GM12878 (cell line): ENCODE results near the gene RNF31. TPM values are rescaled to one million over a fixed set of nuclear protein-coding genes. Genes with fewer than 3 reads are reported as not detected.
"Not testable (repeated sequence)": the region's sequence is repeated elsewhere in the genome, so short reads cannot be mapped to it uniquely, and the experiment has no call there.

Source experiments
- ATAC-seq: fragments of 200-7000 bp; cut with Tn5 transposase; 3 replicates; pipeline ENCODE4 v1.9.1; 2020; ENCODE audit warnings: mild to moderate bottlenecking, moderate library complexity
- BruUV-seq: library from RNA; stranded (reverse); fragments of 400-500 nt; replicated peaks from 2 replicates; lab custom pipeline; 2021; lab: Mats Ljungman, UMichigan
- CTCF ChIA-PET: fragments of 300-600 bp; sonication (Branson Sonifier 250); formaldehyde crosslinking; extraction: SDS; loops from one replicate; lab custom pipeline; 2021; ENCODE audit warnings: inconsistent platforms; lab: Yijun Ruan, JAX
- POLR2A ChIA-PET: fragments of 350-600 bp; formaldehyde crosslinking; extraction: SDS; loops from one replicate; lab custom pipeline; 2021; ENCODE audit warnings: inconsistent platforms; lab: Charles Lee
- RAD21 ChIA-PET: fragments of 300-600 bp; sonication (Branson Sonifier 250); formaldehyde crosslinking; loops from one replicate; lab custom pipeline; 2023; ENCODE audit warnings: antibody characterized with exemption; ENCODE audit not compliant: unreplicated experiment; lab: Charles Lee
- SMC1A ChIA-PET: fragments of 300-600 bp; sonication (Branson Sonifier 250); formaldehyde crosslinking; loops from one replicate; lab custom pipeline; 2023; ENCODE audit not compliant: unreplicated experiment, uncharacterized antibody; lab: Charles Lee
- DNase-seq: peaks from one replicate; pipeline ENCODE4 v3.0.0-alpha.2; 2011; ENCODE audit warnings: low read depth, low spot score
- FAIRE-seq: peaks from 3 replicates; lab custom pipeline; 2011; peaks lifted over from hg19 to GRCh38; lab: Jason Lieb, UNC
- H2AFZ ChIP-seq: 2 replicates; pipeline ENCODE4 v1.6.0; 2011; ENCODE audit warnings: low read depth, low read length, control low read depth; ENCODE audit not compliant: control insufficient read depth
- H3K27ac ChIP-seq: 2 replicates; pipeline ENCODE4 v1.5.1; 2011; ENCODE audit warnings: control low read depth; ENCODE audit not compliant: control insufficient read depth, insufficient read depth
- H3K27me3 ChIP-seq, 2 experiments: replicated peaks in 1 of 2; 2 replicates each; pipeline versions ENCODE4 v1.6.0 to v1.6.1; 2011; ENCODE audit warnings: low read length in 1 of 2; ENCODE audit not compliant: control insufficient read depth in 2 of 2, insufficient read depth in 2 of 2
- H3K36me3 ChIP-seq, 2 experiments: 2 replicates each; pipeline ENCODE4 v1.5.1; 2011; ENCODE audit warnings: low read length in 1 of 2; ENCODE audit not compliant: control insufficient read depth in 2 of 2, insufficient read depth in 2 of 2
- H3K4me1 ChIP-seq: 2 replicates; pipeline ENCODE4 v1.6.1; 2011; ENCODE audit warnings: mild to moderate bottlenecking, low read length, moderate library complexity, mixed read lengths; ENCODE audit not compliant: control insufficient read depth, insufficient read depth
- H3K4me2 ChIP-seq: 2 replicates; pipeline ENCODE4 v1.6.0; 2011; ENCODE audit warnings: control low read depth; ENCODE audit not compliant: control insufficient read depth, insufficient read depth
- H3K4me3 ChIP-seq: fragments of 200-600 bp; sonication (generic); 2 replicates; pipeline ENCODE4 v1.5.1; 2016
- H3K79me2 ChIP-seq: 2 replicates; pipeline ENCODE4 v1.6.0; 2011; ENCODE audit warnings: low read length; ENCODE audit not compliant: control insufficient read depth, insufficient read depth
- H3K9ac ChIP-seq: 2 replicates; pipeline ENCODE4 v1.8.0; 2011; ENCODE audit warnings: low read length, control low read depth, mixed read lengths; ENCODE audit not compliant: control insufficient read depth, insufficient read depth
- H3K9me3 ChIP-seq: replicated peaks from 3 replicates; pipeline ENCODE4 v1.5.1; 2011; ENCODE audit warnings: mild to moderate bottlenecking, low read length; ENCODE audit not compliant: control insufficient read depth, insufficient read depth
- H4K20me1 ChIP-seq: 2 replicates; pipeline ENCODE4 v1.6.0; 2011; ENCODE audit not compliant: control insufficient read depth, insufficient read depth
- ASH2L ChIP-seq: fragments of 300-600, 200-600 bp; sonication (generic); IDR thresholded peaks from 2 replicates; pipeline ENCODE4 v1.6.1; 2017; ENCODE audit warnings: low read depth, mild to moderate bottlenecking, borderline replicate concordance
- MEF2A ChIP-seq: IDR thresholded peaks from 2 replicates; pipeline ENCODE4 v1.6.1; 2011; ENCODE audit warnings: low read depth, mild to moderate bottlenecking, low read length, moderate library complexity; ENCODE audit not compliant: insufficient read depth
- MLLT1 ChIP-seq: fragments of 450-650 bp; IDR thresholded peaks from 2 replicates; pipeline ENCODE4 v1.6.1; 2016; ENCODE audit warnings: mild to moderate bottlenecking
- SIN3A ChIP-seq: IDR thresholded peaks from 2 replicates; pipeline ENCODE4 v1.6.1; 2012; ENCODE audit warnings: low read depth, low read length, improper control_type of control experiment
- SMAD1 ChIP-seq: fragments of 450-650 bp; IDR thresholded peaks from 2 replicates; pipeline ENCODE4 v1.6.1; 2018; ENCODE audit warnings: mild to moderate bottlenecking, low read depth; ENCODE audit not compliant: partially characterized antibody
- TCF3 ChIP-seq: IDR thresholded peaks from 2 replicates; pipeline ENCODE4 v1.6.1; 2012; ENCODE audit warnings: low read depth, mild to moderate bottlenecking, low read length, borderline replicate concordance; ENCODE audit not compliant: insufficient read depth
- ZNF384 ChIP-seq: IDR thresholded peaks from 2 replicates; pipeline ENCODE4 v1.6.1; 2012; ENCODE audit warnings: low read depth, mild to moderate bottlenecking, low read length, improper control_type of control experiment, borderline replicate concordance
- ZSCAN29 ChIP-seq: fragments of 450-650 bp; IDR thresholded peaks from 2 replicates; pipeline ENCODE4 v1.6.1; 2017; ENCODE audit warnings: mild to moderate bottlenecking, moderate library complexity
- WGBS: methylation state at CpG from one replicate; pipeline ENCODE4 v1.1.6; 2016; ENCODE audit warnings: low lambda C conversion rate; ENCODE audit not compliant: insufficient replicate concordance, insufficient coverage; ENCODE audit errors: missing lambda C conversion rate; 5-methylcytosine and 5-hydroxymethylcytosine counted together
- in situ Hi-C: fragments of 300-500 bp; cut with MboI; formaldehyde crosslinking; loops from 9 replicates; pipeline ENCODE4 v1.14.3; 2018; ENCODE audit warnings: mixed read lengths
- intact Hi-C: fragments of 100-400 bp; cut with micrococcal nuclease; formaldehyde crosslinking; loops from one replicate; pipeline ENCODE4 v1.14.2; 2022; ENCODE audit not compliant: unreplicated experiment
- polyA plus RNA-seq, 11 experiments: library from polyadenylated mRNA; depleted of rRNA in 4 of 11; unstranded in 6 of 11; stranded (reverse) in 5 of 11; fragments of >200 nt; fragmentation: Nextera tagmentation in 4 of 11; fragmentation: Illumina TruSeq in 1 of 11; extraction: Ambion mirVana in 4 of 11; extraction: Trizol in 1 of 11; gene quantifications; 1 replicate in 1 of 11; 2 replicates in 10 of 11; pipeline versions ENCODE4 v1.2.1 to v1.2.3, GENCODE V29; 2011 to 2016; ENCODE audit warnings: inconsistent platforms in 2 of 11, missing spikeins in 2 of 11, low read depth in 1 of 11
- total RNA-seq, 4 experiments: library from RNA; depleted of rRNA in 3 of 4; stranded (reverse); fragments of >200 nt in 3 of 4; fragmentation: Illumina TruSeq in 1 of 4; extraction: Trizol in 1 of 4; gene quantifications; 2 replicates each; pipeline versions ENCODE4 v1.2.1 to v1.2.3, GENCODE V29; 2013 to 2021

RNF31 gene
- total and polyA plus RNA-seq, 10 of the 15 experiments (the other 5 are each of a cell fraction or from before 2014, with no cell fraction given): 8.5 to 92.7 (median 52.0) TPM

DNA sequence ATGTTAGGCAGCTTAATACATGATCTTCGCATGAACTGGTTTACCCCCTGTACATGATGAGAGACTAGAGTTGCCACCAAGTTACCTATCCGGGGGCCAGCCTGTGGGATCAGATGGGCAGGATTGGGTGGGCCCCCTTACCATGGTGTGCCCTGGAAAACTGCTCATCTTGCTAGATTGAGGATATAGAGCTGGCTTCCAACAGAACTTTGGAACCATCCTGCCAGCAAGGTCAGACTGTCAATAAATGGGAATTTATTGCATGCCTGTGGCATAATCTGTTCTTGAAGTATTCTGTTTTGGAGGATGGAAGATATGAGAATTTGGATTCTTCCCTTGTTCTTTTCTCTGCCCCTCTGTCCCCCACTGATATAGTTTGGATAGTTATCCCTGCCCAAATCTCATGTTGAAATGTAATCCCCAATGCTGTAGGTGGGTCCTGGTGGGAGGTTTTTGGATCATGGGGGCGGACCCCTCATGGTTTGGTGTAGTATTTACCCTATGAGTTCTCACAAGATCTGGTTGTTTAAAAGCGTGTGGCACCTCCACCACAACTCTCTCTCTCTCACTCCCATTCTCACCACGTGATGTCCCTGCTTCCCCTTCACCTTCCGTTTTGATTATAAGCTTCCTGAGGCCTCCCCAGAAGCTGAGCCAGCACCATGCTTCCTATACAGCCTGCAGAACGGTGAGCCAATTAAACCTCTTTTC lies 51.7 kb downstream of the RNF31 start:
- H3K4me2 ChIP-seq: peak overlapping the region; percentile 36
- ChIA-PET RAD21 (no interaction called here), CTCF (interaction anchor here (1.4 to 1.5 kb wide), 2 partner anchors 17 to 109 kb away, joined by 4 to 6 read pairs; partner anchors contain the start of genes CIDEB and MDP1), SMC1A (interaction anchor here (0.7 to 1.1 kb wide), 2 partner anchors 11 to 22 kb away, joined by 3 read pairs; no protein-coding TSS in a partner anchor), POLR2A (interaction anchor here (0.6 to 1.9 kb wide), 9 partner anchors 10 to 221 kb away, joined by 3 to 11 read pairs (median 4); partner anchors contain the start of gene IRF9)
- no peak overlapping the region for H3K4me3 ChIP-seq
- H3K4me1 ChIP-seq: peaks cover 15% of the 10 kb centered on the region
- ATAC-seq (no peak), DNase-seq (no peak), FAIRE-seq (no peak)
- H3K79me2 ChIP-seq: peaks cover 44% of the 10 kb centered on the region
- peaks cover 5% of the 10 kb centered on the region for H3K9me3 ChIP-seq
- H4K20me1 ChIP-seq: no peaks in the 10 kb centered on the region
- no peak for TF ChIP-seq ZSCAN29
- TF ChIP-seq ASH2L: no peak
- TF ChIP-seq ZNF384: no peak
- TF ChIP-seq MEF2A: no peak
- TF ChIP-seq TCF3: no peak
- TF ChIP-seq SMAD1: no peak
- TF ChIP-seq SIN3A: no peak
- TF ChIP-seq MLLT1: 0 out of 2 replicates have a peak, but pooled peaks have one; percentile 49
- in situ Hi-C loops: no loop called here
- BruUV-seq: no TSS peak
- intact Hi-C loops: no loop called here
- no peaks in the 10 kb centered on the region; a peak in 1 of 4 replicates for H3K36me3 ChIP-seq
- no peak overlapping the region for H2AFZ ChIP-seq
- H3K27me3 ChIP-seq: no peaks in the 10 kb centered on the region
- no peak overlapping the region for H3K9ac ChIP-seq
- WGBS: 64% methylated on average over 7 of the region's 7 CpGs
- H3K27ac ChIP-seq: no peak overlapping the region; the same call in 1 of the 2 replicates

DNA sequence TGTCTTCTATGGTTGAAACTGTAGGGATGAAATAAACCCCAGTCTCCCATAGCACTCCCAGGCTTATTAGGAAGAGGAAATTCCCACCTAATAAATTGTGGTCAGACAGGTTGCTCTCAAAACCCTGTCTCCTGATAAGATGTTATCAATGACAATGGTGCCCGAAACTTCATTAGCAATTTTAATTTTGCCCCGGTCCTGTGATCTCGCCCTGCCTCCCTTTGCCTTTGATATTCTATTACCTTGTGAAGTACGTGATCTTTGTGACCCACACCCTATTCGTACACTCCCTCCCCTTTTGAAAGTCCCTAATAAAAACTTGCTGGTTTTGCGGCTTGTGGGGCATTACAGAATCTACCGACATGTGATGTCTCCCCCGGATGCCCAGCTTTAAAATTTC lies 55.2 kb downstream of the RNF31 start:
- H3K9me3 ChIP-seq, H3K4me2 ChIP-seq, RAD21 ChIA-PET, H3K9ac ChIP-seq, intact Hi-C loops, in situ Hi-C loops, FAIRE-seq, H3K27me3 ChIP-seq, H3K4me1 ChIP-seq, H3K27ac ChIP-seq, H3K4me3 ChIP-seq, H2AFZ ChIP-seq, BruUV-seq, ATAC-seq, DNase-seq, H4K20me1 ChIP-seq: not testable (repeated sequence)
- POLR2A ChIA-PET: interaction anchor here (1.0 kb wide), 1 partner anchor 41 kb away, joined by 3 read pairs; no protein-coding TSS in a partner anchor
- CTCF ChIA-PET: interaction anchor here (1.0 to 1.2 kb wide), 2 partner anchors 40 to 104 kb away, joined by 3 read pairs; partner anchors contain the start of gene TINF2
- H3K79me2 ChIP-seq: peaks cover 12% of the 10 kb centered on the region
- SMC1A ChIA-PET: interaction anchor here (0.9 to 1.0 kb wide), 2 partner anchors 10 to 35 kb away, joined by 3 read pairs; no protein-coding TSS in a partner anchor
- 100% methylated on average over 8 of the region's 8 CpGs for WGBS
- peaks cover 0 to 15% of the 10 kb centered on the region in 2 experiments; a peak in 3 of 4 replicates for H3K36me3 ChIP-seq
